NCI-H2227 (cell line): Measurements from ENCODE around the gene LTA.

Experiments used
- DNase-seq: peaks from one replicate; lab custom pipeline; 2025; ENCODE audit not compliant: unreplicated experiment; lab: John Stamatoyannopoulos, UW

Gene LTA

GRCh38 chr6:31621991-31622390 lies 49.9 kb downstream of the LTA start:
- DNase-seq: no peak

- DNase-seq: peak; percentile 14
Observed at GRCh38 chr6:31622684-31623091, 50.6 kb downstream of the LTA start.
